G401.6 (cell line): ENCODE results near the gene HYCC1.

ENCODE experiments used
- FAIRE-seq: peaks from 2 replicates; lab custom pipeline; 2012; peaks lifted over from hg19 to GRCh38; lab: Jason Lieb, UNC

HYCC1 gene

GRCh38 chr7:23016345-23017253 lies 2.7 kb upstream of the HYCC1 start:
- FAIRE-seq: no peak

GRCh38 chr7:23014681-23015080 lies 751 bp upstream of the HYCC1 start:
- no peak for FAIRE-seq

GRCh38 chr7:23012908-23013714 lies 819 bp downstream of the HYCC1 start:
- no peak for FAIRE-seq

GRCh38 chr7:23012186-23012585 lies 1.7 kb downstream of the HYCC1 start:
- FAIRE-seq: peak; percentile 73

- peak; percentile 25 for FAIRE-seq
These were observed 2.6 kb downstream of the HYCC1 start for GRCh38 chr7:23011222-23011924.

- FAIRE-seq: no peak
These were observed 4.6 kb downstream of the HYCC1 start for GRCh38 chr7:23009303-23009702.

- FAIRE-seq: no peak
These were observed 9.7 kb downstream of the HYCC1 start for GRCh38 chr7:23004247-23004520.

GRCh38 chr7:23003505-23004246 lies 10.3 kb downstream of the HYCC1 start:
- peak; percentile 61 for FAIRE-seq

GRCh38 chr7:23002698-23003097 lies 11.2 kb downstream of the HYCC1 start:
- FAIRE-seq: no peak

- peak; percentile 69 for FAIRE-seq
These were observed 12.3 kb downstream of the HYCC1 start for GRCh38 chr7:23001610-23002009.

GRCh38 chr7:23000597-23001360 lies 13.2 kb downstream of the HYCC1 start:
- FAIRE-seq: peak; percentile 33

- FAIRE-seq: no peak
These were observed 15.4 kb downstream of the HYCC1 start for GRCh38 chr7:22998519-22998896.

- FAIRE-seq: peak; percentile 68
These were observed 15.9 kb downstream of the HYCC1 start for GRCh38 chr7:22997871-22998518.

- peak; percentile 91 for FAIRE-seq
These were observed 17.5 kb downstream of the HYCC1 start for GRCh38 chr7:22996470-22996869.

- no peak for FAIRE-seq
These were observed 18.9 kb downstream of the HYCC1 start for GRCh38 chr7:22995011-22995410.

GRCh38 chr7:22992874-22993840 lies 20.8 kb downstream of the HYCC1 start:
- FAIRE-seq: peak; percentile 41

GRCh38 chr7:22990588-22990949 lies 23.4 kb downstream of the HYCC1 start:
- no peak for FAIRE-seq

GRCh38 chr7:22989643-22990587 lies 24.0 kb downstream of the HYCC1 start:
- peak; percentile 52 for FAIRE-seq

GRCh38 chr7:22985436-22985835 lies 28.5 kb downstream of the HYCC1 start:
- no peak for FAIRE-seq
